Activated CD4-positive, alpha-beta T cell treated with anti-CD3 and anti-CD28 coated beads, Interleukin-10, Interleukin-2, amounts not matched to agents 100 ng/mL and 50 ng/mL, durations not matched to agents 16 hours and 8 hours (primary cell): ENCODE measurements around the gene HAT1.
"Not testable (repeated sequence)": the region's sequence is repeated elsewhere in the genome, so short reads cannot be mapped to it uniquely, and the experiment has no call there.

Experiments
- DNase-seq: peaks from one replicate; pipeline ENCODE4 v3.0.0-alpha.2; 2020

HAT1 gene

DNA sequence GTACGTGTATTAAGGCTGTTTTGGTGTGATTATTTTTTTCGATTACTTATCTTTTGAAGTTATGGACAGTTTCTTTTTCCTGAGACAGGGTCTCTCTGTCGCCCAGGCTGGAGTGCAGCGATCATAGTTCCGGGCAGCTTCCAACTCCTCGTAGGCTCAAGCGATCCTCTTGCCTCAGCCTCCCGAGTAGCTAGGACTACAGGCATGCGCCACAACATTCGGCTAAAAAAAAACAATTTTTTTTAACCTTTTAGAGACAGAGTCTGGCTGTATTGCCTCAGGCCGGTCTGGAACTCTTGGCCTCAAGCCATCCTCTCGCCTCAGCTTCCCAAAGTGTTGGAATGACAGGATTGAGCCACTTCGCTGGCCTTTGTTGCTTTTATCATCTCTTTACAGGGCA lies 945 bp downstream of the HAT1 start:
- no peak for DNase-seq

DNA sequence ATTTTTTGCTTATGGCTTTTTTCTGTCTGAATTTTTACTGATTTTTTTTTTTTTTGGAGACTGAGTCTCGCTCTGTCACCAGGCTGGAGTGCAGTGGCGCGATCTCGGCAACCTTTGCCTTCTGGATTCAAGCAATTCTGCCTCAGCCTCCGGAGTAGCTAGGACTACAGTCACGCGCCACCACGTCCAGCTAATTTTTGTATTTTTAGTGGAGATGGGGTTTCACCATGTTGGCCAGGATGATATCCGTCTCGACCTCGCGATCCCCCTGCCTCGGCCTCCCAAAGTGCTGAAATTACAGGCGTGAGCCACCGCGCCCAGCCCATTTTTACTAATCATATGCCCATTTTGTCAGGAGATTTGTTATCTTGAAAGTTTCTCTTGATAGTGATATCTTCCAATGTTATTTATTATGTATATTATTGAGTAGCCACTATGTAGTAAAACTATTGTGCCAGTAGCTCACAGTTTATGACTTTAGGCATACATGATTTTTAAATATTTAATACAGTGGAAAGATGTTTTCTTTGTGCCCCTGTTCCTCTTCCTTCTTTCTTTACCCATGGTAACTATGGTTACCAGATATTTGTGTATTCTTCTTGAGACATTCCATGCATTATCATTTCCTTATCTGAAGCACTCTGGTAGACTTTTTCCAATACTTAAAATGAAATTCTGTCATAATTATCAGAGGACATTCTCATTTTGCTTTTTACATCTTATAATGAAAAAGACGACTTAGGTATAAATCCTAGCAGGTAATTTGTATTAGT lies 2.1 kb downstream of the HAT1 start:
- DNase-seq, result no peak

DNA sequence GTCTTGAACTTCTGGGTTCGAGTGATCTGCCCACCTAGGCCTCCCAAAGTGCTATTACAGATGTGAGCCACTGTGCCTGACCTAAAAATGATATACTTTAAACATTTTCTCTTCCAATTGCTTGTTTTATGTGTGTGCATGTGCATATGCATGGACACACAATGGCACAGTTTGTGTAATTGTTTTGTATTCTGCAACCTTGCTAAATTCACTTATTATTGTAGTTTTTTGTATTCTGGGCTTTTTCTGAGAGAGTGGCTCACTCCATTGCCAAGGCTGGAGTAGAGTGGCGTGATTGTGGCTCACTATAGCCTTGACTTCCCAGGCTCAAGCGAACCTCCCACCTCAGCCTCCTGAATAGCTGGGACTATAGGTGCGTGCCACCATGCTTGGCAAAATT lies 8.1 kb downstream of the HAT1 start:
- DNase-seq, result no peak

DNA sequence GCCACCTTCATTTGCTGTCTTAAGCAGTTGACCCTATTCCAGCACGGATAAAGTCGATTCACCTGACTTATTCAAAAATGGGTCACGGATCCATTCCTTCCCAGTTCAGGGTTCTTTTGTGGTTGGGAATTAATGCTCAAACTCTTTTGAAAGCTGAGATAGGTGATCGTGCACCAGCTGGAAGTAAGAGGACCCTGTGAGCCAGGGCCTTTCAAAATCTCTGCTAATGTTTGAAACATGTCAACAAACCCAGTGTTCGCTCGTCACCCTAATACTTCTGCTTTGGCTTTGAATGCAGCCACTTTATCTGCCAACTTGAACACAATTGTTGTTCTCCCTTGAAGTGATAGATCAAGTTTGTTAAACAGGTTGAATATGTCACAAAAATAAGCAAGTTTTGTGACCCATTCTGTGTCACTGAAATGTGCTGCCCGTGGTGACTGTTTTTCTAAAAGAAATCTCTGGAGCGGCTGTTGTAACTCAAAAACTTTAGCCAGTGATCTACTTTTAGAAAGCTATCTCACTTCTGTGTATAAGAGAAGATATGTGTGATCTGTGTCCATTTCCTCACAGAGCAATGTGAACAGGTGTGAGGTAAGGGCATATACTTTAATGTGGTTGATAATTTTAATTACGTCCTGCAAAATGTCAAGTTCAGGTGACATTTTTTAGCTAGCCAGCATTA lies 16.9 kb downstream of the HAT1 start:
- no peak for DNase-seq

DNA sequence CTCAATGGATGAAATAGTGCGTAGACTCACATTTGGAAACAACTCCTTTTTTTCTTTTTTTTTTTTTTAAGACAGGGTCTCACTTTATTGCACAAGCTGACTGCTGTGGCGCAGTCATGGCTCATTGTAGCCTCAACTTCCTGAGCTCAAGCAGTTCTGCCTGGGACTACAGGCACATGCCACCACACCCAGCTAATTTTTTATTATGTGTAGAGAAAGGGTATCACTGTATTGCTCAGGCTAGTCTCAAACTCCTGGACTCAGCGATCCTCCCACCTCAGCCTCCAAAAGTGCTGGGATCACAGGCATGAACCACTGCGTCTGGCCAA lies 17.4 kb downstream of the HAT1 start:
- DNase-seq, result no peak

DNA sequence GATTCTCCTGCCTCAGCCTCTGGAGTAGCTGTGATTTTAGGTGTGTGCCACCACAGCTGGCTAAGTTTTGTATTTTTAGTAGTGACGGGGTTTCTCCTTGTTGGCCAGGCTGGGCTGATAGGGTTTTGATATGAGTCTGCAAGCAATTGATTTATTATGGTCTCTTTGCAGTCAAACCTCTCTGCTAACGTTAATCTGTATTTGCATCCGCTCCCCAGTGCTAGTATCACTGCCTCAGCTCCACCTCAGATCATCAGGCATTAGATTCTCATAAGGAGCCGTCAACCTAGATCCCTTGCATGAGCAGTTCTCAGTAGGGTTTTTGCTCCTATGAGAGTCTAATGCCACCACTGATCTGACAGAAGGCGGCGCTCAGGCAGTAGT lies 19.0 kb downstream of the HAT1 start:
- no peak for DNase-seq

DNA sequence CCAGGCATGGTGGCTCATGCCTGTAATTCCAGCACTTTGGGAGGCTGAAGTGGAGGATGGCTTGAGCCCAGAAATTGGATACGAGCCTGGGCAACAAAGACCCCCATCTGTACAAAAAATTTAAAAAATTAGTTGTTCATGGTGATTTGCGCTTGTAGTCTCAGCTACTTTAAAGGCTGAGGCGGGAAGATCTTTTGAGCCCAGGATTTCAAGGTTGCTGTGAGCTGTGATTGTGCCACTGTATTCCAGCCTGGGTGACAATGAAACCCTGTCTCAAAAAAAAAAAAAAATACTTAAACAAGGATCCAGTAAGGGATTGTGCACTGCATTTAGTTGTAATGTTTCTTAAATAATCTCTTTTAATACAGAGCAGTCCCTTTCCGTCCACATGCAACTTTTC lies 21.6 kb downstream of the HAT1 start:
- no peak for DNase-seq

DNA sequence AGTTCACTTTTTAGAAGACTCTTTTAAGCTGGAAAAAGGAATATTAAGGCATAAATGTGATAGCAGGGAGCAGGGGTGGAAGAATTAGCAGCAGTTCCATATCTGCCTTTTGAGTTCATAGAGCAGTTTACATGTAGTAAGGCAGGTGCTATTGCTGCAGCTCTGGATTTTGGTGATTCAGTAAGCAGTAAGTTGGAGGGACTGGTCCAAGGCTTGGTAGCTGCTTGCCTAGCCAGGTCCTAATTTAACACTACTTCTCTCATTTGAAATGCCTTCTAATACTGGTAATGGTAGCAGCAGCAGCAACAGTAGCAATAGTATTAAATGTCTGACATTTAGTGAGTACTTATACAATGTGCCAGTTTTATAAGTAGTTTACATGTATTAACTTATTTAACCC lies 30.0 kb downstream of the HAT1 start:
- DNase-seq, result no peak

DNA sequence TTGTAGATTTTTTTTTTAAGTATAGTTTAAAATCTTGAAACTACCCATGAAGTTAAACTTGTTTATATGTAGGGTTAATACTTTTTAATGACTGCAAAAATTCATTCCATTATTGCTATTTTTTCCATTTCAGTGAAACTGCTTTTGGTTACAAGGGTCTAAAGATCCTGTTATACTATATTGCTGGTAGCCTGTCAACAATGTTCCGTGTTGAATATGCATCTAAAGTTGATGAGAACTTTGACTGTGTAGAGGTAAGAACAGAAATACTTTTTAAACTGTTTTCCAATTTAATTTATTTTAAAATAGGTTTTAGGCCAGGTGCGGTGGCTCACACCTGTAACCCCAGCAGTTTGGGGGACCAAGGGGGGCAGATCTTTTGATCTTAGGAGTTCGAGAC lies 30.5 kb downstream of the HAT1 start:
- no peak for DNase-seq

DNA sequence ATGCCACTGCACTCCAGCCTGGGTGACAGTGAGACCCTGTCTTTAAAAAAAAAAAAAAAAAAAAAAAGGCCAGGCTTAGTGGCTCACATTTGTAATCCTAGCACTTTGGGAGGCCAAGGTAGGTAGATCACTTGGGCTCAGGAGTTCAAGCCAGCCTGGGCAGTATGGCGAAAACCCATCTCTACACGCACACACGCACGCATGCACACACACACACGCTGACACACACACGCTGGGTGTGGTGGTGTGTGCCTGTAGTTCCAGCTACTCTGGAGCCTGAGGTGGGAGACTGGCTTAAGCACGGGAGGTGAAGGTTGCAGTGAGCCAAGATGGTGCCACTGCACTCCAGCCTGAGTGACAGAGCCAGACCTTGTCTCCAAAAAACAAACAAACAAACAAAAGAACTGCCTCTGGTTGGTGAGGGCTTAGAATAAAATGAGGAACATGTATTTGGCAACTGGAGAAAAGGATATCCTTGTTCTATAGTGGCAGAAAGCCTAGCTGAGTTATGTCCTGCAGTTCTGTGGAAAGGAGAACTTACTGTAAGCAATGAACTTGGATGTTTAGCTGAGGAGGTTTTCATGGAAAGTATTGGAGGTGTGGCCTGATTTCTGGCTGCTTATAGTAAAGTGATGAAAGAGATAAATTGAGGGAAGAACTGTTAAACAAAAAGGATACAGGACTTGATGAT lies 34.0 kb downstream of the HAT1 start:
- no peak for DNase-seq

DNA sequence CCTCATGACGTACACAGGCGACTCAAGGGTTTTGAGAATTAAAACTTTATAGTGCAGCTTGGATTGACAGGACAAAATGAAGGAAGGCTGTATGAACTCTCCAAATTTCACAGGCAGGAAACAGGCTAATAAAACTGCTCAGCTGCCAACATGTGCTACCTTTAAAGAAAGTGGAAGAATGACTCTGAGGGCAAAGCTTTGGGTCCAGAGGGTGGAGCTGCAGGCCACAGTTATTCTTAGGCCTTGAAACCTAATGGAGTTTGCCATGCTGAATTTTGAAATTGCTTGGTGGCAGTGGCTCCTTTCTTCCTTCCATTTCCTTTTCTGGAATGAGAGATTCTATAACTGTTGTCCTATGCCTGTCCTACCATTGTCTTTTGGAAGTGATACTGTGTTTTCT lies 34.8 kb downstream of the HAT1 start:
- DNase-seq, result no peak

DNA sequence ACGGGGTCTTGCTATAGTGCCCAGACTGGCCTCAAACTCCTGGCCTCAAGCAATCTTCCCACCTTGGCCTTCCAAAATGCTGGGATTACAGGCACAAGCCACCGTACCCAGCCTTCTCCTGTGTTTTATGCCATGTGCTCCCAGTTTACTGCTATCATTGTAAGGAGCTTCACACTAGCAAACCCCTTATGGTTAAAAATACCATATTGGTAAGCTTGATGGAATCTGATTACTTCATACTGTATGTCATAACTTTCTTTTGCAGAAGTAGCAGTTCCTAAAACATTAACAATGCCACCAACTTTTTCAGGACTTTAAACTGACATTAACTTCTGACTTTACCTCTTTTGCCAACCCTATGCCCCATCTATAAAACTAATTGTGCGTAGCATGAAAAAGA lies 36.2 kb downstream of the HAT1 start:
- DNase-seq, result no peak

DNA sequence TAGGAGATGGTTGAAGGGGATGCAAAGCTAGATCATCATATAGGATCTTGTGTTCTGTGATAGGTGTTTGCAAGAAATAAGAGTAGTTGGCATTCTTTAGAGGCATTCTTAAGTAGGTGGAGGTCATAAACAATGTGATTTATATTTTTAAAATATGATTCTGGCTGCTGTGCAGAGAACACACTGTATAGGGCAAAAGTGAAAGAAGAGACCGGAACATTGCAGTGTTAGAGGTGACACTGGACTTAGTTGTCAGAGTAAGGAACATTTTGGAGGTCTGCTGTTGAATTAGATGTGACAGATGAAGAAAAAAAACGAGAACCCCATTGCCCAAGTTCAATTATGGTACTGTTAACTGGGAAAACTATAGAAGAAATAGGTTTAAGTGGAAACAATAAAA lies 37.7 kb downstream of the HAT1 start:
- no peak for DNase-seq

DNA sequence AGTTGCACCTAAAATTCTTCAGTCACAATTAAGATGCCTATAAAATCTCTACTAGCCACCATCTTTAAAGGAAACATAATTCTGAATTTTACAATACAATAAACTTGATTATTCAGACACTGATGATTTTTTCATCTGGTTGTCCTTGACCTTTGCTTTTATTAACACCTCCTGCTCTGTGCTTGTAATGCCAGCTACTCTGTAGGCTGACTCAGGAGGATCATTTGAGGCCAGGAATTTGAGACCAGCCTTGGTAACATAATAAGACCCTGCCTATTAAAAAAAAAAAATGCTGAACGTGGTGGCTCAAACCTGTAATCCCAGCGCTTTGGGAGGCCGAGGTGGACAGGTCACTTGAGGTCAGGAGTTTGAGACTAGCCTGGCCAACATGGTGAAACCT lies 38.3 kb downstream of the HAT1 start:
- no peak for DNase-seq

DNA sequence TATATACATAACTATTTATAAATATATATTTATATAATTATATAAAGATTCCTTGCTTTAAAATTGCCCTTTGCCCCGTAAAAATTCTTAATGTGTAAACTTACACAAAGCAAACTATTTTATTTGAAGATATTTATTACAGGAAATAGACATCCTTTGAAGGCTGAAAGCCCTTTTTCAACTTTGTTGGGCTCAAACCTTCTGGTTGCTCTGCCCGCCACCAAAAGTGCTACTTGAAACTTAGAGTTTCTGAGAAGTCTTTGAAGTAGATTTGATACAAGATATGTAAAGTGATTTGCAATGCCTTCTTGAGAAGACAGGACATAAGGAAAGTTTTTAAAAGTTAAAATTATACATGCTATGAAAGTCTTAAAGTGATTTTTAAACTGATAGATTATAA lies 40.9 kb downstream of the HAT1 start:
- DNase-seq, result no peak

DNA sequence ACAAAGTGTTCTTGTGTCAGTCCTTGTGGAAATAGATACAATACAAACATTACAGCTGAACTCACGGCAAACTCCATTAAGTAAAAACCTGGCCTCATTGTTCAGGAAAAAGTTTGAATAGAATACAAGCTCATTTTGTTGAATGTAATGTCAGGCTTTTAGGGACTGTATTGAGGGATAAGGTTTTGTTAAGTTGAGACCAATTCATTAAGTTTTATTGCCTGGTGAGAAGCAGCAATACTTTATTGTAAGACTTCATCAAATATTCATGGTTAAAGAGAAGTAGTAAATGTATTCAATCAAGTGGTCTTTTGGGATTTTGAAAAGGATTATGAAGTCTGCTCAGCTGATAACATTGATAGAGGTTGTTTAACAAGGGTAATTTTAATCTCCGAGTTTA lies 42.0 kb downstream of the HAT1 start:
- DNase-seq, result no peak

DNA sequence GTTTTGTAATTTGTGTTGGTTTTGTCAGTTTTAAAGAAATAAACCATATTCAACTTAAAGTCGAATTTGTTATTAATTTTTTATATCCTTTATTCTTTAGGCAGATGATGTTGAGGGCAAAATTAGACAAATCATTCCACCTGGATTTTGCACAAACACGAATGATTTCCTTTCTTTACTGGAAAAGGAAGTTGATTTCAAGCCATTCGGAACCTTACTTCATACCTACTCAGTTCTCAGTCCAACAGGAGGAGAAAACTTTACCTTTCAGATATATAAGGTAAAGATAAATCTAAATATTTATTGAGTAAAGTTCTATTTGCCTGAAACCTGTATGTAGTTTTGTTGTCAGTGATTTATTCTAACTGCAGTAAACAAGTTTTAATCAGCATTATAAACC lies 43.0 kb downstream of the HAT1 start:
- no peak for DNase-seq

DNA sequence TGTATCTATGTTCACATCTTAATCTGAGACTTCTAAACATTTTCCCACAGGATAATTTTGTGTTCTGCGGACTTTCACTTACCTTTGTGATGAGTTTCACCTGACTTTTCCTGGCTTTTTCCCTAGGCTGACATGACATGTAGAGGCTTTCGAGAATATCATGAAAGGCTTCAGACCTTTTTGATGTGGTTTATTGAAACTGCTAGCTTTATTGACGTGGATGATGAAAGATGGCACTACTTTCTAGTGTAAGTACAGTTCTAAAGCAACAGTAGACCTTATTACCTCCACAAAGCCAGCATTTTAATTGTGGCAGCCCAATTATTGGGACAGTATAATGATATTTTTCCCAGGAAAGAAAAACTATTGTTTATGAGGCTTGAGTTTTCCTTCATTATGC lies 43.4 kb downstream of the HAT1 start:
- DNase-seq, result no peak

DNA sequence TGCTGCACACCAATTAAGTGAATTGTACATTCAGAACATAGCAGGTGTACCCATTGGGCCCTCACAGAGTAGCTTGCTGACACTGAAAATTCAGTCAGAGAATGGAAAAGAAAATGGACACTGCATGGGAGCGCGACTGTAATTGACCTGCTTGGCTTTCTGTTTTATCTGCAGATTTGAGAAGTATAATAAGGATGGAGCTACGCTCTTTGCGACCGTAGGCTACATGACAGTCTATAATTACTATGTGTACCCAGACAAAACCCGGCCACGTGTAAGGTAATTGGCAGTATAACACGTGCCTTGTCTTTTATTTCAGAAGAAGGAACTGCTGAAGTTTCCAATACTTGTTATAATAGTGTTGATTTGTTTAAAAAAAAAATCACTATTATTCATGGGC lies 44.0 kb downstream of the HAT1 start:
- DNase-seq, result no peak

DNA sequence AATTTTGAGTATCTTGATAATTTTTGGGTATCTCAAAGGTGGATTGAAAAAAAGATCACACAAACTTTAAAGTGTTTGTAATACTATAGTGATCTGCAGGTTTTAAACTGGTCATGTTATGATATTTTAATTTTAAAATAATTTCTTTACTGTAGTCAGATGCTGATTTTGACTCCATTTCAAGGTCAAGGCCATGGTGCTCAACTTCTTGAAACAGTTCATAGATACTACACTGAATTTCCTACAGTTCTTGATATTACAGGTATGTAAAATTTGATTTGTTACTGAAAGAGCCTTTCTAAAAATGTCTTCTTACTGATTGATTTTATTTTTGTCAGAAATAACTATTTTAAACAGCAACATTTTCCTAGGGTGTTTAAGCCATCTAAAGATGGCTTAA lies 44.4 kb downstream of the HAT1 start:
- no peak for DNase-seq

DNA sequence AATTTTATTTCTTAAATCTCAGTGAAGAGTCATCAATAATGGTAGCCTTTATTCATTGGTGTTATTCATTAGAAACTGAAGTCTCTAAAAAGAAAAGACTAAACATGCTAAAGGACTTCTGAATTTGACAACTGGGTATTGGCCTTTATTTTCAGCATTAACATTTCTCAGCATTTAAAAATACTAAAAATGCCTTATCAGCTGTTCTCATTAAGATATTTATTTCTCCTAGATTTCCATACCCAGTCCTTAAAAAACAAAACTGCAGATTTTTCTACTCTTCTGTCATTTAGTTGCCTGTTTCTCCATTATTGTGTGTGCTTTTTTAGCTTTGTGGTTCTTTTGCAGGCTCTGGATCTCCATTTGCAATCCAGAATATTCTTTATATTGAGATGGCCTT lies 46.2 kb downstream of the HAT1 start:
- DNase-seq, result no peak

DNA sequence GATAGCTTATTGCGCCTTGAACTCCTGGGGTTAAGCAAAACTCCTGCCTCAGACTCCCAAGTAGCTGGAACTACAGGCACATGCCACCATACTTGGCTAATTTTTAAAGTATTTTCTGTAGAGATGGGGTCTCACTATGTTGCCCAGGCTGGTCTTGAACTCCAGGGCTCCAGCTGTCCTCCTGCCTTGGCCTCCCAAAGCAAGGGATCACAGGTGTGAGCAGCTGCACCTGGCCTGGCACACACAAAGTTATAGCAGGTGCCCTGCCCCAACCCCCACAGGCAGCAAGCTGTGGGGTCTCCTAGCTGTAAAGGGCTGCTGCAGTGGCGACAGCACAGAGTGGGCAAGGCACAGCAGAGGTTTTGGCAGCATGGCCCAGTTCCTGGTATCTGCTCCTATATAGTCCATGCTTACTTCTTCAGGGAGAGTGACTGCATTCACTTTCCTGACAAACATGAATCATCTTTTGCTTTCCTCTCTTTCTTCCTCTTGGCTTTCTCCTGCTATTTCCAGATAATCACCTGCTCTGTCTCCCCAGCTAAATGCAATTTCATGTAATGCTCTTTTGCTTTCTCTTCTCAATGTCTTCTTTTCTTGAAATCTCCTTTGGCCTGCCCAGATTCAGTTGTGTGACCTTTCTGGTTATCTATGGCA lies 50.2 kb downstream of the HAT1 start:
- no peak for DNase-seq

DNA sequence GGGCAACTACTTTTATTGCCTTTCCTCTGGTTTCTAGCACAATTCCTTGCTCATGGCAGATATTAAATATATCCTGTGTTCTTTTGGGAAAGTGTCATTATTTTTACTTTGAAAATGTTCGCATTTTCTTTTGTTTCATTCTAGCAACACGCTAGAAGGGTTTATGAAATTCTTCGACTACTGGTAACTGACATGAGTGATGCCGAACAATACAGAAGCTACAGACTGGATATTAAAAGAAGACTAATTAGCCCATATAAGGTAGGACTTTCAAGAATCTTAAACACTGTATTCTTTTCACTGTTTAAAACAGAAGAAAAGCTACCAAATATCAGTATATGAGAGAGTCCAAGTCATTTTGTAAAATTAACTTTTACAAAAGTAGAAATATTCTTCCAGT lies 56.8 kb downstream of the HAT1 start:
- DNase-seq, result no peak

DNA sequence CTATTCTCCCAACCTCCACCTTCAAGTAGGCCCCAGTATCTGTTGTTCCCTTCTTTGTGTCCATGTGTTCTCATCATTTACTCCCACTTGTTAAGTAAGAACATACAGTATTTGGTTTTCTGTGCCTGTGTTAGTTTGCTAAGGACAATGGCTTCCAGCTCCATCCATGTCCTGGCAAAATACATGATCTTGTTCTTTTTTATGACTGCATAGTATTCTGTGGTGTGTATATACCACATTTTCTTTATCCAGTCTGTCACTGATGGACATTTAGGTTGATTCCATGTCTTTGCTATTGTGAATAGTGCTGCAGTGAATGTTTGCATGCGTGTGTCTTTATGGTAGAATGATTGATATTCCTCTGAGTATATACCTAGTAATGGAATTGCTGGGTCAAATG lies 61.7 kb downstream of the HAT1 start:
- DNase-seq, result not testable (repeated sequence)
